ENCODE data around the gene VAPA. TPM values are rescaled to one million over a fixed set of nuclear protein-coding genes. Genes with fewer than 3 reads are reported as not detected.

VAPA gene
- total and polyA plus RNA-seq, 8 donors: 182 to 220 (median 205) TPM

DNA sequence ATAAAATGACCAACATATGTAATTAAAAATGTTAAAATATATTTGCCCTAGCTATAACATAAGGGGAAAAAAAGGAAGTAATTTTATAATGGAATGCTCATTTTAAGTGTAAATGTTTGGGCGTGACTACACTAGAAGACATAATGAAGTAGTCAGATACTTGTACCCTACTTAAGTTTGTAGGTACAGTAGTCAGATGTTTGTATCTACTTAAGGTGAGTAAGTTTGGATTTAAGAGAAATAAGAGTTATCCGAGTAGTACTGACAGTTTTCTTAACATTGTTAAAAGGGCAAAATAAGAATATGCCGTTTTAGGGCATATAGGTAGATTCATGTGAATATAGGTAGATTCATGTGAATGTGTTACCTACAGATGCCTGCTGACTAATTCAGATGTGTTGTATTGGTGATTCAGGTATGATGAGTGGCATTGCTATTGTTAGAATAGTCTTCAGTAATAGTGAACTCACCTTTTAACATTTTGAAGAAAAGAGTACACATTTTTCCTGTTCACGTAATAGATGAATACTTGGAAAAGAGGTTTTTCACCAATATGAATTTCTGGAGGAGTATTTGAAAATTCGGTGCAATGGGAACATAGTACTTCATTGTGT is 14.9 kb downstream of the VAPA start:
- no peak overlapping the region for H3K4me3 ChIP-seq
- intact Hi-C loops (cut with DNase I): no loop called here
- H3K27me3 ChIP-seq: no peaks in the 10 kb centered on the region
- H3K9me3 ChIP-seq: no peaks in the 10 kb centered on the region
- H3K4me1 ChIP-seq: peaks cover 35 to 86% of the 10 kb centered on the region in 2 donors
- ATAC-seq (peak; percentile 61), DNase-seq (no peak)
- TF ChIP-seq, protein P1, sequence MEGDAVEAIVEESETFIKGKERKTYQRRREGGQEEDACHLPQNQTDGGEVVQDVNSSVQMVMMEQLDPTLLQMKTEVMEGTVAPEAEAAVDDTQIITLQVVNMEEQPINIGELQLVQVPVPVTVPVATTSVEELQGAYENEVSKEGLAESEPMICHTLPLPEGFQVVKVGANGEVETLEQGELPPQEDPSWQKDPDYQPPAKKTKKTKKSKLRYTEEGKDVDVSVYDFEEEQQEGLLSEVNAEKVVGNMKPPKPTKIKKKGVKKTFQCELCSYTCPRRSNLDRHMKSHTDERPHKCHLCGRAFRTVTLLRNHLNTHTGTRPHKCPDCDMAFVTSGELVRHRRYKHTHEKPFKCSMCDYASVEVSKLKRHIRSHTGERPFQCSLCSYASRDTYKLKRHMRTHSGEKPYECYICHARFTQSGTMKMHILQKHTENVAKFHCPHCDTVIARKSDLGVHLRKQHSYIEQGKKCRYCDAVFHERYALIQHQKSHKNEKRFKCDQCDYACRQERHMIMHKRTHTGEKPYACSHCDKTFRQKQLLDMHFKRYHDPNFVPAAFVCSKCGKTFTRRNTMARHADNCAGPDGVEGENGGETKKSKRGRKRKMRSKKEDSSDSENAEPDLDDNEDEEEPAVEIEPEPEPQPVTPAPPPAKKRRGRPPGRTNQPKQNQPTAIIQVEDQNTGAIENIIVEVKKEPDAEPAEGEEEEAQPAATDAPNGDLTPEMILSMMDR (IDR thresholded peaks at IDR 0.05): no peak
- peaks cover 0 to 18% of the 10 kb centered on the region in 2 donors for H3K36me3 ChIP-seq
- peak overlapping the region in 1 of 2 donors; percentile 1 for H3K27ac ChIP-seq

DNA sequence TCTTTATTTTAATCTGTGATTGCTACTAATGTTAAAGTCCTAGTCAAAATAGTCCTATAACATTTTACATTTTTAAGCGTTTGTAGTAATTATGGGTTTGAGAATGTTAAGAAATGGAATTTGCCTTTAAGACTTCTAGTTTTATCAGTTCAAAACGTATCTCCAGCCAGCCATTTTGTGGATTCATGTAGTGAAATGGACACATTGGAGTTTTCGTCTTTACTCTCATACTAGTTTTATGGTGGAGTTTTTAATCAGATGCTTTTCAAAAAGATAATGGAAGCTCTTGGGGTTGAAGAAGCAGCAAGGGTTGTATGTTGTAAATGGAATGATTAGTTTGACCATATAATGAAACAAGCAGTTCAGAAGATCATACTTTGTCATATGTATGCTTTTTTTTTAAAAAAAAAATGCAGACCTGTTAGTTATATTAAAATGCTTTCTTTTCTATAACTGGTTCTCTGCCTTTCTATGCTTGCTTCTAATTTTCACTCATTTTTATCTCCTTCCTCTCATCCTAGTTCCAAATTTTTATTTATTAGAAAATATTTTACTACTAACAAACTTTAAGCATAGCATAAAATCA is 16.6 kb downstream of the VAPA start:
- Histone ChIP-seq H3K4me1 (peaks cover 30 to 74% of the 10 kb centered on the region in 2 donors), H3K9me3 (no peaks in the 10 kb centered on the region), H3K36me3 (peaks cover 0 to 30% of the 10 kb centered on the region in 2 donors), H3K27me3 (no peaks in the 10 kb centered on the region), H3K4me3 (no peak overlapping the region), H3K27ac (no peak overlapping the region)
- ATAC-seq (no peak), DNase-seq (no peak)
- intact Hi-C loops (cut with DNase I): no loop called here
- TF ChIP-seq, protein P1 (IDR thresholded peaks at IDR 0.05): no peak

- Histone ChIP-seq H3K36me3 (peaks cover 0 to 33% of the 10 kb centered on the region in 2 donors), H3K27me3 (no peaks in the 10 kb centered on the region), H3K4me3 (no peak overlapping the region), H3K9me3 (no peaks in the 10 kb centered on the region), H3K4me1 (peaks cover 23 to 70% of the 10 kb centered on the region in 2 donors), H3K27ac (no peak overlapping the region)
- ATAC-seq (no peak), DNase-seq (no peak)
- intact Hi-C loops (cut with DNase I): no loop called here
- TF ChIP-seq, protein P1 (IDR thresholded peaks at IDR 0.05): no peak
These were observed 17.3 kb downstream of the VAPA start for GRCh38 chr18:9931146-9931545.

- ATAC-seq: peak; percentile 13
- H3K4me3 ChIP-seq: no peak overlapping the region
- H3K4me1 ChIP-seq: peaks cover 18 to 65% of the 10 kb centered on the region in 2 donors
These were observed 17.9 kb downstream of the VAPA start for GRCh38 chr18:9931678-9932077.

DNA sequence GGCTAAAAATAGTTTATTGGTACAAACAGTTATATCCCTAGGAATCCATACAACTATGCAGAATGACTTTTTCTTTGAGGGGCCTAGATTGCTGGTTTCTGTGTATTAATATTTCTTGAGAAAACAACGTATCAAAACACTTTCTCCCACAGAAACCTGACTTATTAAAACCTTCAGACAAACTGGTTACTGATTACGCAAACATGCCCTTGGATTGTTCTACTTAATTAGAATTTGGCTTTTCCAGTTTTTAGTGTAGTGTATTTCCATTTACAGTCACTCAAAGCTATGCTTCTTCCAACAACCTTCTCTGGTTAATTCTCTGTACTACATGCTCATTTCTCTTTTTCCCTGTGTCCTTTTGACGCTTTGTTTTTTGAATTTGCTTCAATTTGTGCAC is 20.0 kb downstream of the VAPA start:
- ATAC-seq: peak; percentile 37
- Histone ChIP-seq H3K36me3 (peaks cover 5 to 57% of the 10 kb centered on the region in 2 donors), H3K4me3 (no peak overlapping the region), H3K27ac (peak overlapping the region; percentile 22 to 26), H3K4me1 (peaks cover 9 to 43% of the 10 kb centered on the region in 2 donors), H3K9me3 (no peaks in the 10 kb centered on the region), H3K27me3 (no peaks in the 10 kb centered on the region)
- TF ChIP-seq, protein P1 (IDR thresholded peaks at IDR 0.05): no peak
- DNase-seq: no peak
- intact Hi-C loops (cut with DNase I): no loop called here

More at GRCh38 chr18:9931678-9932077, 17.9 kb downstream of the VAPA start:
- Histone ChIP-seq H3K27ac (no peak overlapping the region), H3K27me3 (no peaks in the 10 kb centered on the region), H3K9me3 (no peaks in the 10 kb centered on the region), H3K36me3 (peaks cover 0 to 38% of the 10 kb centered on the region in 2 donors)
- intact Hi-C loops (cut with DNase I): no loop called here
- DNase-seq: no peak
- TF ChIP-seq, protein P1 (IDR thresholded peaks at IDR 0.05): no peak
